CD4-positive, alpha-beta T cell treated with Interferon gamma for 1 hour (primary cell): Measurements from ENCODE around the gene C10orf143.
"Not testable (repeated sequence)": the region's sequence is repeated elsewhere in the genome, so short reads cannot be mapped to it uniquely, and the experiment has no call there.

Experiments
- DNase-seq: peaks from one replicate; pipeline ENCODE4 v3.0.0-alpha.2; 2020

C10orf143 gene

DNA sequence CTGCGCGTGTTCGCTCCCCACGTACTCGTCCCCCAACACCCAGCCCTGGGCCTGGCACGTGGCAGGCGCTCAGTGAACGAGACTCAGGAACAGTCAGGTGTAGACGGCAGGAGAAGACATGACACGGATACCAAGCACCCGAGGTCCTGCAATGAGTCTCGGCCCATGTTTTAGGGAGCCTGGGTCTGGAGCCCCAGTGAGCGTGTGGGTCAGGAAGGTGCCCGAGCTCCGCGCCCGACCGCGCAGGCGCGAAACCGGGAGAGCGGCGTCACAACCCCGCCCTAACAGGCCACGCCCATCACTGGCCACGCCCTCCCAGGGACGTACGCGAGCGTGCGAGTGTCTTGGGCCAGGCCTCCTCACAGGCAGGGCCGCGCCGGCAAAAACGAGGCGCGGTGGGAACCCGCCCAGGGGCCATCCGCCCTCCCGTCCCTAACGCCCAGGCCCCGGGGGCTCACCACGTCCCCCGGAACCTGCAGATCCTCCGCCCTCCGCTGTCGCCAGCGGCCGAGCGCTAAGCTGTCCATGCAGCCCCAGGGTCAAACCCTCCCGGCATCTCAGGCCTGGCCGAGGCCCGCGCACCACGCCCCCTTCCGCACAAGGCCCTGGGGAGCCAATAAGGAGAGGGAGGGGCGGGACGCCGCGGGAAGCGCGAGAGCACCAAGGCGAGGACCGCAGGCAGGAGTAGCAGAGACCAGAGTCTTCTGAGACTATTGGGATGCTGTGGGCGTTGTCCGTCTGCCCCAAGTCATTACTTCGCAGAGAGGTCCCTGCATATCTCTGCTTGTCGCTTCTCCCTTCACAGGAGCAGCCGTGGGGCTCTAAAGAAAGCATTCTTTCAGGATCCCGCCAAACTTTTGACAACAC, at the start of gene C10orf143:
C10orf143 (minus strand) TSS at position 585 of the 867 bp plus-strand sequence; CDS start at position 527, 58 bp downstream.
- peak; percentile 96 for DNase-seq

DNA sequence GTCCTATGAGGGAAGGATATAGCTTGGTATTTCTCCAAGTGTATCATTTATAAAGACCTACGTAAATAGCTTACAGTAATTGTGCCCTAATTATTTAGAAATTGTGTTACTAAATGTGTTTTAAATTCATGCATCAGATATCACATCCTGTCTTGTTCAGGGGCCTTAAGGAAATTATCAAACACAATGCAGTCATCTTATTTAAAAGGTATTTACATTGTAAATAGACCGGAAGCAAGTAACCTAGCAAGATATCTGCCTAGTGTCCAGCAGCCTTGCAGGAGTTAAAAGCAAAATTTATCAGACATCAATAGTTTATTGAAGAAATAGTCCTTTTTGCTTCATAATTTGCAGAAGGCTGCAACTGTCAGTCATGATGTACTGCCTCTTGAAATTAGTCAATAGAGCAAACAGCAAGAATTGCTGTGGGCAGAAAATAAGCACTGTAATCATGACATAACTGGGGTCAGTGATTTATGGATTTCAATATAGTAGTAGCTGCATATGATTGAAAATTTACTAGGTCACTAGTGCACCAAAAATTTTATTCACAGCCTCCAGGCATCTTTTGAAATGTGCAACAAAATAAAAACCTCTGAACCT, 48.7 kb upstream of the C10orf143 start:
- DNase-seq: no peak

DNA sequence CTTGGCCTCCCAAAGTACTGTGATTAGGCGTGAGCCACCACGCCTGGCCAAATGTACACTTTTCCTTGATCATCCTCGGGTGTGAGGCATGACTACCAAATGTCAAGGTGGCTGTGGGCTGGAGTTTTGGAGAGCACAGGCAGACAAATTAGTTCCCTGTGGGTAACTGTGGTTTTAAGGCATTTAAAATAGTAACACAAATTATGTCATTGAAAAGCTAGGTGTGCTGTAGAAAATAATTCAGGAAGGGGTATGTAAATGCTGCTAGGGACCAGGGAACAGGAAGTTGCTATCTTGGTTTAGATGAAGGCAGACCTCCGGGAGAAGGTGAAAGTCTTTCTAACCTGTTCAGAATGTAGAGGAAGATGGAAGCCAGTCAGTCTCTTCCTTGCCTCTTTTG, 35.4 kb upstream of the C10orf143 start:
- no peak for DNase-seq

DNA sequence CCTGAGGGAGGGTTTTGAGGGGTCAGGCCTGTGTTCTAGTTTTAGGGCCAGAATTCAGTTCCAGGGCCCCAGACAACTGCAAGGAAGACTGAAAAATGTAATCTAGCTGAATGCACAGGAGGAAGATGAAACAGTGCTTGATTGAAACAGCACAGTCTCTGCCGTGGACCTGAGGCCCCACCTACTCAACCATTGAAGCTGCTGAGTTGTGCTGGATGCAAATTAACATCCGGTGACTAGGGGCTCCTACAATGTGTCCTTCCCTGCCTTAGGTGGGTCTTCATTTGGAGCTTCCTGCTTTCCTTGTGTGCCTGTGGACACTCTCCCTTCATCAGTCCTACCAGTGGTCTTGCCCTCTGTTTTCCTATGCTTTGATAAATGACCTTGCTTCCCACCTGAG, 31.2 kb upstream of the C10orf143 start:
- no peak for DNase-seq

DNA sequence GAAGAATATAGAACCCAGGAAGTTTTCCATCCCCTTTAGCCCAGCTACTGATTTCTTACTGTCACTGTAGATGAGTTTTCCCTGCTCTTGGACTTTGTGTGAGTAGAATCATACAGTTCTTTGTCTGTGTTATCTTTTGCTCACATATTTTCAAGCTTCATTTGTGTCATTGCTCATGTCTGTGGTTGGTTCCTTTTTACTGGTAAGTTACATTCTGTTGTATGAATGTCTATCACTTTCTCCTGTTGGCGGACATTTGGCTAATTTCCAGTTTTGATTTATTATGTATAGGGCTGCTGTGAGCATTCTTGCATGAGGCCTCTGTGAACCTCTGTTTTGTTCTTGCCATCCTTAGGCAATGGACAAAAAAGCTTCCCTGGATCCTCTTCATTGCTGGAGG, 30.8 kb upstream of the C10orf143 start:
- no peak for DNase-seq

DNA sequence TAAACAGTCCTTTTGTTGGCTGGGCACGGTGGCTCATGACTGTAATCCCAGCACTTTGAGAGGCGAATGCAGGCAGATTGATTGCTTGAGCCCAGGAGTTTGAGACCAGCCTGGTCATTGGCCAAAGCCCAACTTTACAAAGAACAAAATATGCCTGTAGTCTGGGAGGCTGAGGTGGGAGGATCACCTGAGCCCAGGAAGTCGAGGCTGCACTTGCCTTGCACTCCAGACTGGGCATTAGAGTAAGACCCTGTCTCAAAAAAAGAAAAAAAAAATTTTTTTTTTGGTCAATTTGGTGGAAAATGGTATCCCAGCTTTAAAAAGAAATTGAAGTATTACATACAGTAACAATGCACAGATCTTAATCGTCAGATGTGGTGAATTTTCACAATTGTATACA, 30.4 kb upstream of the C10orf143 start:
- DNase-seq: no peak

DNA sequence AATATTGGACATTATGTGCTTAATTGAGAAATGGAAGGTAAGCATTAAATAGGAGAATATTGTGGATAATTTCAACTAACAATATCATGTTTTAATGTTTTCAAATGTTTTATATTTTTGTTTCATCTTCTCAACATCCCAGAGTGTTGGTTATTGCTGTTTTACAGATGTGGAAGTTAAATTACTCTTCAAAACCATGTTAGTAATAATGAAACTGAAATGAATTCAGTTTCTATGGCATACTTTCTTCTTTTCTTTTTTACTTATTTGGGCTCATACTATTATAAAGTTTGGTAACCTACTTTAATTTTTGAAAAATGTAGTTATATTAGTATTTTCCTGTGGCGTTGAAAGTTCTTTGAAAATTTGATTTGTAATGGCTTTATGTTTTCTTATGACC, 29.8 kb upstream of the C10orf143 start:
- no peak for DNase-seq

DNA sequence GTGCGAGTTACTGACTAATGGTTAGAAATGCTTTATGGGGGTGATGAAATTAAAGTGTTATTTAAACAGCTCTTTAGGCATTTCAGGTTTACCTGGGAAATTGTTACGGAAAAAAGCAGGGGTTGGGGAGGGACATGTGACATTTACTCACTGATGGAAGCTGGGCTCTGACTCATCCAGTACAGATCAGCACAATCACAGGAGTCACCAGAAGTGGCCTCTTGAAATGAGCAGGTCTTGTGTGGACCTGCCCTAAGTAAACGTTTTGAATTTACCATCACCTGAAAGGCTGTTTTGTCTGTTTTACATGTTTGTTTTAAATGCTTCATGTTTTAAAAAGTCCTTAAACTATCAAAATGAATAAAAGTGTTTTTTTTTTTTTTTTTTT, 27.8 kb upstream of the C10orf143 start:
- no peak for DNase-seq

DNA sequence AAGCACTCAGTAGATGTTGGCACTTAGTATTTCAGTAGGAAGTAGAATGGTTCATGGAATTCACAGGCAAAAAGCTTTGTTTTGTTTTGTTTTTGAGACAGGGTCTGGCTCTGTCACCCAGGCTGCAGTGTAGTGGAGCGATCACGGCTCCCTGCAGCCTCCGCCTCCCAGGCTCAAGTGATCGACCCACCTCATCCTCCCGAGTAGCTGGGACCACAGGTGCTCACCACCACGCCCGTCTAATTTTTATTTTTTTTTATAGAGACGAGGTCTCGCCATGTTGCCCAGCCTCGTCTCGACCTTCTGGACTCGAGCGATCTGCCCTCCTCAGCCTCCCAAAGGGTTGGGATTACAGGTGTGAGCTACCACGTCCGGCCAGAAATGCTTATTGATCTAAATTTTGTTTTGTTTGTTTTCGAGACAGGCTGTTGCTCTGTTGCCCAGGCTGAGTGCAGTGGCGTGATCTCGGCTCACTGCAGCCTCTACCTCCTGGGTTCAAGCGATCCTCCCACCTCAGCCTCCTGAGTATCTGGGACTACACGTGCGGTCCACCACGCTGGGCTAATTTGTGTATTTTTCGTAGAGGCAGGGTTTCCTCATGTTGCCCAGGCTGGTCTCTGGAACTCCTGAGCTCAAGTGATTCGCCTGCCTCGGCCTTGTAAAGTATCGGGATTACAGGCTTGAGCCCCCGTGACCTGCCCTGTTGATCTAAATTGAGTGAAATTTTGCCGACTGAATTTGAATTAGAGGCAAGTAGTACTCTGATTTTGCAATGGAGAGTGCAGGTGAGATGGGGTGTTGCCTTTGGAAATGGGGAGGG, 27.2 kb upstream of the C10orf143 start:
- DNase-seq: no peak

DNA sequence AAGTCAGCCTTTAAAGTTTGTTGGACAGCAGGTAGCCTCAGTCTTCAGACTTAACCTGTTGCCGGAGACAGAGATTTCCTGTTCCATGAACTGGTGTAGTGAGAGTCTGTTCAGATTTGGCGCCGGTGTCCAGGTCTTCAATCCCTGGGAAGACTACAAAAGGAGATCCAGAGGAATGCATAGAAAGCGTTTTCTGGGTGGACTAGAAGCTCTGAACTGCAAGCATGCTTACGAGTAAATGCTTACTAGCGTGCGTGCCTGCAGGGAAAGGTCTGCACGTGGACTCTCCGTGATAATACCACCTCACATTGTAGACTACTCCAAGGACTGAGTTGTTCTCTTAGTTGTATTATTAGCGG, 26.4 kb upstream of the C10orf143 start:
- no peak for DNase-seq

DNA sequence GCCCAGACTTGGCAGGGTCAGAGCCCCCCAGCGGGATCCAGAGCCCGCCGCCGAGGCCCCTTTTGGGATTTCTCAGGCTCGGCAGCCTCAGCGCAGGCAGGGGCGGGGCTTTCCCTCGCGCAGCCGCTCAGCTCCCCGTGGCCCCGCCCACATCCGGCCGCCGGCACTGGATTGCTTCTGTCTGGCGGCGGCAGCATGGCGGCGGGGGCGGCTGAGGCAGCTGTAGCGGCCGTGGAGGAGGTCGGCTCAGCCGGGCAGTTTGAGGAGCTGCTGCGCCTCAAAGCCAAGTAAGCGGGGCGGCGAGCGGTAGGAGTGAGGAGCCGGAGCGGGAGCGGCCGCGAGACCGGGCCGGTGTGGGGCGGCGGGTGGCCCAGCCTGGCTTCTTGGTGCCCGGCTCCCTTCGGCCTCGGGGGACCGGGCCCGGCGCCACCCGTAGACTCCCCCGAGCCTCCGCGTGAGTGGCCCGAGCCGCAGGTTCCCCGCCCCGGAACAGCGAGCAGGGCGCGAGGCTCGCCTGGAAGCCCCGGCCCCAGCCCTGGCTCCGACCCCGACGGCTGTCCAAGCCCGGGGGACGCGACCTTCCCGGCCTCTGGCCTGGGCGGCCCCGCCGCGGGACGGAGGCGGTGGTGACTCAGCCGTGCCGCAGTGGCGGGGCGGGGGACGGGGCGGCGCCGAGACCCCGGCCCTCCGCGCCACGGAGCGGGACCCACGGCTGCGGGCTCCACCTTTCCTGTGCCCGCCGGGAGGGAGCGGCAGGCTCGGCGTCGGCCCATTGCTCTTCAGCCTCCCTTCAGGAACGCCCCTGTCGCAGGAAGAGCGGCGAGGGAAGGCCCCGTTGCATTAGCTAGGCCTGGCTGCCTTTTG, 25.8 kb upstream of the C10orf143 start, which contains the start of gene GLRX3:
GLRX3 (plus strand) TSS at position 166 of the 864 bp plus-strand sequence; CDS start at position 196, 30 bp downstream.
- peak; percentile 81 for DNase-seq

DNA sequence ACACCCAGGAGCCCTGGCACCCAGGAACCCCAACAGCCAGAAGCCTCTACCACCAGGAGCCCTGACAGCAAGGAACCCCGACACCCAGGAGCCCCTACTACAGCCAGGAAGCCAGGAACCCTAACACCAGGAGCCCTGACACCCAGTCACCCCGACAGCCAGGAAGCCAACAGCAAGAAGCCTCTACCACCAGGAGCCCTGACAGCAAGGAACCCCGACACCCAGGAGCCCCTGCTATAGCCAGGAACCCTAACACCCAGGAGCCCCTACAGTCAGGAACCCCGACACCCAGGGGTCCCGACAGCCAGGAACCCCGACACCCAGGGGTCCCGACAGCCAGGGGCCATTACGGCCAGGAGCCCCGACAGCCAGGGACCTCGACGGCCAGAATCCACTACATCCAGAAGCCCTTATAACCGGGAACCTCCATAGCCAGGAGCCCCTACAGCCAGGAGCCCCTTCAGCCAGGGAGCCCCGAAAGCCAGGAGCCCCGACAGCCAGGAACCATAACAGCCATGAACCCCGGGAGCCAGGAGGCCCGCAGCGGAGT, 25.1 kb upstream of the C10orf143 start:
- DNase-seq: no peak

DNA sequence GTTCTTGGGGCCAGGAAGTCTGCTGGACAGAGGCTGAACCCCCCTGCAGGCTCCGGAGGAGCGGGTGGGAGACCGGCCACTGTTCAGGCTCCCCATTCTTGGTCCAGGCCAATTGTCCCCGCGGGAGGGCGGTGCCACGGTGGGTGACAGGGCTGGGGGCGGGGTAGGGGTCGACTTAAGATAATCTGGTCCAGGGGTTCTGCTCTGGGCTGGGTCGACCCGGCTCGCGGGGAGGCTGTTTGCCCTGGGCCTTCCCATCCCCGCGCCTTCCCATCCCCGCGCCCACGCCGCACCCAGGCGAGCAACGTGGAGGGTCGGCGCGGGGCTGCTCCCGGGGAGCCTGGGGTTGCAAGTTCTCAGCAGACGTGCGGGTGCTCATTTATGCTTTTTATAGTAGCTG, 18.3 kb upstream of the C10orf143 start:
- DNase-seq: no peak

DNA sequence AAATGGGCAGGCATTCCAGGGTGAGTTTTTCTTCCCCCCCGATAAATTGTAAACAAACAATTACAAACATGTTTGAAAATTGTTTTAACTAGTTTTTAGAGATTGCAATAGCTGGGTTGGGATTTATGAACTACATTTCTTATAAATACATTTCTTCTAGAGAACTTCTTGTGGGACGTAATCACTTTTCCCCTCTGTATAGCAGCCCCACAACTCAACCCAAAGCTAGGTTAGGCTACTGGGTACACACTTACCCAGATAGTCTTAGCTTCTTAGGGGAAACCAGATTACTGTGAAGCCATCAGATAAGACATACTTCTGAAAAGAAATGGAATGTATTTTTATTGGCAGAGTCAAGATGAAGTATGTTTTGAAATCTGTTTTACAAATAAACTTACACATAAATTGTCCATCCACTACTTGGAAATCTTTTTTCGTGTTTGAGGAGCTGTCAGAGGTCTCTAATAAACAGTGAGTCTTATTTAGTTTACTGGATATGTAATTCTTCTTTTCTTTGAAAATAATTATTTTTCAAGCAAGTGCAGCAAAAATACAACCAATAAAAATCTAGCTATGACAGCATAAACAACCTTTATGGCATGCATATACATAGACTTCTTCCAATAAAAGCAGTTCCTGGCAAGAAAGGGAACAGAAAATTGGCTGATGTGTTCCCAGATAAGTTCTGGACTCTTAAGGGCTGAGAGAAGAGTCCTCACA, 17.6 kb upstream of the C10orf143 start:
- no peak for DNase-seq

DNA sequence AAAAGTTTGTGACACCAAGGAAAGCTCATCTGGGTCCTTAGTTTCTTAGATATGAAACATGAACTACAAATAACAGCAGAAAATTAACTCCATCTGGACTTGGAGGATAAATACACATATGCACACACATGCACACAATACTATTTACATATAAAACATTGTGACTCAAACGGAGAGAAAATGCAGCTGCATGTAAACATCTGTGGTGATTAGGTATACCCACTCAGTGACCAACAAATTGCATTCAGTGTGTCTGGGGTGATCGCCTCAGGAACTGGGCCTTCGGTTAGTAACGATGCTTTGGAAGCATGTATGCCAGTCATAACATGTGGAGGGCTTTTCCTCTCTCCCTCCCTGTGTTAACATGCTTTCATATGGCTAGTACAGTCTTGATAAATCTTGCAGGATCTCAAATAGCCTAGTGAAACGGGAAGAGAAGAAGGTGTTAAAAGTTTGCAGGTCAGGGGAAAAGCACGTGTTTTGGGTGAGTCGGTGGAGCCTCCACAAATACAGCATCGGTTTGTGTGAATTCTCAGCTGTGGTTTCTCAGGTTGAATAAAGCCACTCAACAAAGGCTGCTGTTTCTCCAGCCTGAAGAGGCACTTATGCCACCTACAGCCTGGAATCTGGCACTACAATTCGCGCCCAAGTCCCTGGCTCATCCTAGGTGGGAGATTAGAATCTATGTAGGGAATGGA, 16.9 kb upstream of the C10orf143 start:
- DNase-seq: peak; percentile 42

DNA sequence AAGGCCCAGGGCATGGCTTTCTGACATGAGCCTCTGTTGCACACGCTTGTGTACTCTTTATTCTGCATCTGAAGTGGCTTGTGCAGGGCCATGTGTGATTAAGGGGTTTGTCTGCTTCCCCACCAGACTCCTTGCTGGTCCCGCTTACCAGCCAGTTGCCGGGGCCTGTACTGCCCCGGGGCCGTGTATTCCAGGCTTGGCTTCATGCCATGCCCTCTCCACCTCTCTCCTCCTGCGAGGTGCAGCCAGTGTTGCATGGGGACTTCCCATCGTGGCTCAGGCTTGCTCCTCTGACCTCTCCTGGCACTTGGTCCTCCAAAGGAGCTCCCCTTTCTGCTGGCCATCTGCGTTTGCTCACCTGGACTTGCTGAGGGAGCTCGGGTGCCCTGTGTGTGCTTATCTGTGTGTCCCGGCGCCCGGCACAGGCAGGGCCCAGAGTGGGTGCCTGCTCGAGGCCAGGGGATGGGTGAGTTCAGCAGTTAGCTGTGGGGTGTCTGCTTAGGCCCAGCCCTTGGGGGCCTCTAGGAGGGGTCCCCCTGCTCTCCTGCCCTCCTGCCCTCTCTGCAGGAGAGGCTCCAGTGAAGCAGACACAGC, 11.0 kb upstream of the C10orf143 start:
- no peak for DNase-seq

DNA sequence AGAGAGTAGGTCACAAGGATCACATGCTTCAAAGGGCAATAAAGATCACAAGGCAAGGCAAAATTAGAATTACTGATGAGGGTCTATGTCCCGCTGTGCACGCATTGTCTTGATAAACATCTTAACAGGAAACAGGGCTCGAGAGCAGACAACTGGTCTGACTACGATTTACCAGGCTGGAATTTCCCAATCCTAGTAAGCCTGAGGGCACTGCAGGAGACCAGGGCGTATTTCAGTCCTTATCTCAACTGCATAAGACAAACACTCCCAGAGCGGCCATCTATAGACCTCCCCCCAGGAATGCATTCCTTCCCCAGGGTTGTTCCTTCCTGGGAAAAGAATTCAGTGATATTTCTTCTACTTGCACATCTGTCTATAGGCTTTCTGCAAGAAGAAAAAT, 6.9 kb upstream of the C10orf143 start:
- DNase-seq: not testable (repeated sequence)

DNA sequence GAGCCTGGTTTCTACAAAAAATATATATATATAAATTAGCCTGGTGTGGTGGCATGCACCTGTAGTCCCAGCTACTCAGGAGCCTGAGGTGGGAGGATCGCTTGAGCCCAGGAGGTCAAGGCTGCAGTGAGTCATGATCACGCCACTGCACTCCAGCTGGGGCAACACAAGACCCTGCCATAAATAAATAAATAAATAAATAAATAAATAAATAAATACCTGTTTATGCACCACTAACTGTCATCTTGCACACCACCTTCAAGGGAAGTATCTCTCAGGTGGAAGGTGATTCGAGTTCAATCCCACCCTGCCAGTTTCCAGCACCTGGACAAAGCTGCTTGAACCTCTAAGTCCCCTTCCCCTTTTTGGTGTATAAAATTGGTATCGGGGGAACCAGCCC, 6.3 kb upstream of the C10orf143 start:
- not testable (repeated sequence) for DNase-seq

DNA sequence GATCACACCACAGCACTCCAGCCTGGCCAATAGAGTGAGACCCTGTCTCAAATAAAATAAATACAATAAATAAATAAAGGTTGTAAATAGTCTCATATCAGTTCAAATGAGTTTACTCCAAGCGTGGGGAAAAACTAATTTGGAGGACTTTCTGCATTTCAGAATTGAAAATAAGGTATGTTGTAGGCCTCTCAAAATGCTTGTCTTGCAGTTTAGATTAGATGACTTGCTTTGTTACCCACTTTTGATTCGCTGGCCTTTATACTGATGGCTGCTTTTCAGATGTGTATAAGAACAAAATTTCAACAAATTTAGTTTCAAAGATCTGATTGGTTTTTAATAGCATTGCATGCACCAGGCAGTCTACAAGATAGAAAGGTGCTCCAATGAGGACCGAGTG, 2.2 kb upstream of the C10orf143 start:
- DNase-seq: no peak

DNA sequence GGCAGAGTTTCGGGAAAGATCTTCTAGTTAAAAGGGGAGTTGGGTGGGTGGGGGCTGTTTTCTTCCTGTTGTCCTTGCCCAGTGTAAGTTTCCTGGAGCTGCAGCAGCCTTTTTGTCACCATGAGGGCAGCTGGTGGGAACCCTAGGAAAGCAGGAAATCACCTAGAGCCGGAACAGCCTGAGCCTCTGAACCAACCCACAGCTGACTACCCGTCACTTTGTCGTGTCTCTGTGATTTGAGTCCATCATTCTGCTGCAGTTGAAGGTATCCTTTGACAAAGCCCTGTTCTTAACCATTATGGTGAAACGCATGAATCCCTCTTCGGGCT, 1.2 kb upstream of the C10orf143 start:
- no peak for DNase-seq
